GM19395 (cell line): ENCODE measurements around the gene ASCC3.

Experiments used
- ATAC-seq: cut with Tn5 transposase; IDR thresholded peaks from one replicate; pipeline ENCODE4 v1.9.1; 2021; ENCODE audit warnings: mild to moderate bottlenecking, moderate library complexity; ENCODE audit not compliant: unreplicated experiment

ASCC3 gene

DNA sequence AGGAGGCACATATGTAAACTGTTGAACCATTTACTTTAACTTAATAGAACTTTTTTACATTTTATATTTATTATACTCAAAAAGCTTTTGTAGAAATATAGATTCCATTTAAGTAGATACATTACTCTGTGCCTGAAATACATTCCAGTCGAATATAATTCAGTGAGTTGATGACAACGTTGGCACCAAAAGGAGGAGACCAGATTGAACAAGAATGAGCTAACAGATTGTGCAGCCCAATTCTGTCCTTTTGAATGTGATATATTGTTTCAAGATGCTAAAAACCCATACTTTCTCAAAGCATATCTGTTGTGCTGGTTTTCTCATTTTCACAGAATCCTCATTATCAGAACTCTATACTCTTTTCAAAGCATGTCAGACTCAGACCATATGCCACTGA is 269.0 kb downstream of the ASCC3 start:
- ATAC-seq: no peak

GRCh38 chr6:100599088-100599770 is 281.9 kb downstream of the ASCC3 start:
- no peak for ATAC-seq

GRCh38 chr6:100595456-100595855 is 285.7 kb downstream of the ASCC3 start:
- no peak for ATAC-seq

DNA sequence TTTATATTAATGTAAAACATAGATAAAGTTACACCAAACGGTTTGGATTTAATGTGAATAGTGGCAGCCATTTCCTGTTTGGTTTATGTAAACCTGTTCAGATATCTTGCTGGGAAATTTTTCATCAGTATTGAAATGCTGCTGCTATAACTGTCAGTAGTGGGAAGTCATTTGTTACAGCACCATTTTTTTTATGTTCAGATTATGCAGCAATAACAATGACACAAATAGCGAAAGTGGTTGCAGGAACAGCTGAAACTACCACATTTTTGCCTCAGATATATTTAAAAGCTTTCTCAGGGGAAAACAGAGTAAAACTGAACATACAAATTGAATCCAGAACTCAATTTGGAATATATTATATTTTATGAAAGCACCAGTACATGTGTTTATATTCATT is 287.6 kb downstream of the ASCC3 start:
- ATAC-seq: no peak

- no peak for ATAC-seq
Observed at GRCh38 chr6:100592929-100593328, 288.2 kb downstream of the ASCC3 start.

DNA sequence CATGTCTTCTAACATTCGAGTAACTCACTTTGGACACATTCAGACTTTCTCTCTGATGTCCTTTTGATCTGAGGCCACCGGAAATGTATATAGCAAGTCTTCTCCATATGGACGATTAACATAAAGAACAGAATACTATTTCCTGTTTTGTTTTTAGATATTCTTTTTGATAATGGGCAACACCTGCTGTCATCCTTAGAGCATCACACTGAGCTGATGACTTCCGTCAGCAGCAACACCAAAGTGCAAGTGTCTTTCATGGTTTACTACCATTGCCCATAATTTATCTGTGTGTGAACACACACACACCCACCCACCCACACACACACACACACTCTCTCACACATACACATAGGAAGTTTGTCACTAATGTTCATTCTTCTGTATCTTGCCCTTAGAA is 303.7 kb downstream of the ASCC3 start:
- ATAC-seq: no peak

GRCh38 chr6:100575921-100576320 is 305.2 kb downstream of the ASCC3 start:
- ATAC-seq: no peak

GRCh38 chr6:100574836-100575235 is 306.3 kb downstream of the ASCC3 start:
- ATAC-seq: no peak

DNA sequence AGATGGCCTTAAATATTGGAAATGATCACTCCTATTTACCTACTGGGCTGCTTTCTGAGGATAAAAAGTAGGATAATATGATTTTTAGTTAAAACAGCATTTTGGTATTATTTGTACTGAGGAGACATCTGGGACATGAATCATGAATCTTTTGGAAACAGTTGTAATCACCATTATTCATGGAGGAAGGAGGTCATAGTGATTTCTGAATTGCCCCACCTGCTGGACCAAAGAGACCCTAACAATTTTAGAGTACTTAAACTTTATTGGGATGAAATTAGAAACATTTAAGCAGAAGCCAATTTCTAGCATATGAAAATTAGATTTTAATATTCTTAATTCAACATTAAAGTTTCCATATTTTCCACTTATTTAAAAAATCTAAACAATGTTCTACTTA is 308.0 kb downstream of the ASCC3 start:
- ATAC-seq: no peak

- no peak for ATAC-seq
Observed at GRCh38 chr6:100568255-100568654, 312.9 kb downstream of the ASCC3 start.

DNA sequence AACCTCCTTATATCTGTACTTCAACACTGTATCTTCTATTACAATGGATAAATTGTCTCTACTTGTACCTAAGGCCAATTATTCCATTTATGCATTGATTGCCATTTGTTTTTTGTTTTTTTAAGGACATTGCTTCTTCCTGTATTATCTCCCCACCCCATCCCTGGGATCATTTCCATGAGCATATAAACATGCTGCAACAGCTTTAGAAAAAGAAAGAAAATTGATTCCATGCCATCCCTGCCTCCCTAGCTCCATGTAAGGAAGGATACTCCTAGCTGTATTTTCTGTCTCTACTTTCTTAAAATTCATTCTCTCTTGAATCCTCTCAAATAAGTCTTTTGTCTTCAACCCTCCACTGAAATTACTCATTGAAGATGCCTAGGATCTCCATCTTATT is 314.6 kb downstream of the ASCC3 start:
- no peak for ATAC-seq

DNA sequence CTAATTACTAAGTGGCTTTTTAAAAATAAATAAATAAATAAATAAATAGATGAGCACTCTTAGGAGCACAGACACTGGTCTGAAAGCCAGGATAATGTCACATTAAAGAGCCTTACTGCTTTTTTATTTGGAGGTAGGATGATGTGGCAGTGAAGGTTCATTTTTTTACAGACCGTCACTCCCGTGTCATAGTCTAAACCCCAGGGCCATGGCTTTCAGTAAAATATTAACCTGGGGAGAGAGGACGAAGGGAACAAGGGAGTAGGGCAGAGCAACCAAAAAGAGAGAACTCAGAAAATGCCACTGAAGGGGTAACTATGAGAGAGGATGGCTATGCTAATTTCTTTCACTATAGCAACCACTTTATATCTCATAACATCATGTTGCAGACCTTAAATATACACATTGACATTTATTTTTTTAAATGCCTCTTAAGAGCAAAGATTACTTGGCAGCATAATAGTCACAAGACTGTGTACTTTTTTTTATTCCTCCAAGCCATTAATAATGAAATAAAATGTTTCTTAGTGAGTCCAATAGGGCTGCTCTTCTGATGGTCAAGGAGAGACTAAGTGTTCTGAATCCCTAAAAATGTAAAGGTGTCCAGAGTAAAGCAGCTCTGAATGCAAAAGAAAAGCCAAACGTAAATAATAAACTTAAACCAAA is 315.6 kb downstream of the ASCC3 start:
- ATAC-seq: no peak

GRCh38 chr6:100559859-100560258 is 321.3 kb downstream of the ASCC3 start:
- ATAC-seq: no peak

DNA sequence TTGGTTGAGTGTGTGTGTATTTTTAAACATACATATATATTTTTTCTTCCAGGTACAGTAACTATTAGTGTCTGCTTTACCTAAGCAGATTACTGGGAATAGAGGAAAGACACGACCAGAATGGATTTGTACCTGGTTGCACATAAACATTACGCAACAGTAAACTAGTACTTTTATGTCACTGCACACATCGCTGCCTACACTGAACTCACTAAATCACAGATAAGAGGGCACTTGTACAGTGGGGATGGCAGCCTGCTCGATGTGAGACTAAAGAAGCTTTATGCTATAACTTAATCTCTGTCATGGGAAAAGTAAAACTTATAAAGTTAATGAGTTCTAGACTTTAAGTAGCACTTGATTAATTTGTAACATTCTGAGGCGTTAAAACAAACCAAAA is 326.9 kb downstream of the ASCC3 start:
- no peak for ATAC-seq

DNA sequence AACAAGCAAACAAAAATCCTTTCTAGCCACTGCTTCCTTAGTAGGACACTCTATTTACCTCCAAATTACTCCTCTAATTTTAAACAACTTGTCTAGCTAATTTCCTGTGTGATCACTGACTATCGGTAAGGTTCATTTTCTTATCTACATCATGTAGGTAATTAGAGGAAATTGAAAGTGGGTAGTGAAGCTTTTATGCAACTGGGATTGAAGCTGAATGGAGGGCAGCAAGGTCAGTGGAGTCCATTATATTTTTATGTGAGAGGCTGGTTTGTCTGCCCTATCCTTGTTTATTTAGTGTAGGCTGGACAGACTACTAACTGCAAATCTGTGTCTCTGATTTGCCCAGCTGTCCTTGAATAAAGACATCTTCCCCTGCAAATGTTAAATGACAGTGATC is 327.9 kb downstream of the ASCC3 start:
- ATAC-seq: no peak

- ATAC-seq: no peak
Observed at GRCh38 chr6:100549406-100550167, 331.5 kb downstream of the ASCC3 start.

- ATAC-seq: no peak
Observed at GRCh38 chr6:100538086-100538485, 343.0 kb downstream of the ASCC3 start.

GRCh38 chr6:100518588-100518987 is 362.5 kb downstream of the ASCC3 start:
- no peak for ATAC-seq

GRCh38 chr6:100517633-100518032 is 363.5 kb downstream of the ASCC3 start:
- no peak for ATAC-seq

GRCh38 chr6:100517106-100517505 is 364.0 kb downstream of the ASCC3 start:
- no peak for ATAC-seq

DNA sequence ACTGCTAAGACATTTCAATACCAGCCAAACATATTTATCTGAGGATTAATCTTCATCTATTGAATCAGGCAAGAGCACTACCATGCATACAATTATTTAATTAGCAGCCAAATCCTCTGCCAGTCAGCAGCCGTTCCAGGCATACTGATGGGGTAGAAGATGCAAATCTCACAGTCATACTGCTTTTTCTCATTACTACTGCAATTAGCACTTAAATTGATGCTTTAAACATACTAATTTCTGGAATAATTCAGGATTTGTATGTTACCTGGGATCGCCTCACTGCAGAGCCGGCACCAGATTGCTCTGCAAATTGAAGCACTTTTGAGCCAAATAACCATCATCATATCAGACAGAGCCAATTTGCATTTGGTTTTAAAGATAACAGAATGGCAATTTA is 366.5 kb downstream of the ASCC3 start:
- ATAC-seq: no peak
